Mammary epithelial cell (primary cell): ENCODE results near the gene HIPK4.
"Not testable (repeated sequence)": the region's sequence is repeated elsewhere in the genome, so short reads cannot be mapped to it uniquely, and the experiment has no call there.

Experiments
- EZH2 ChIP-seq: IDR thresholded peaks from 2 replicates; pipeline ENCODE4 v1.6.1; 2012; ENCODE audit warnings: low read length, inconsistent platforms, borderline replicate concordance
- TF ChIP-seq, protein P1 (sequence below), 2 donors: IDR thresholded peaks in 1 of 2; conservative IDR thresholded peaks in 1 of 2; 2 replicates each; pipeline ENCODE4 v1.5.1; 2011 to 2012; ENCODE audit warnings: inconsistent platforms in 2 of 2, low read length in 2 of 2, mild to moderate bottlenecking in 2 of 2, control low read depth in 1 of 2, low read depth in 1 of 2; ENCODE audit not compliant: insufficient read depth in 1 of 2; ENCODE audit errors: extremely low read depth in 1 of 2

GRCh38 chr19:40430242-40430641 is 40.3 kb upstream of the HIPK4 start:
- TF ChIP-seq, protein P1, sequence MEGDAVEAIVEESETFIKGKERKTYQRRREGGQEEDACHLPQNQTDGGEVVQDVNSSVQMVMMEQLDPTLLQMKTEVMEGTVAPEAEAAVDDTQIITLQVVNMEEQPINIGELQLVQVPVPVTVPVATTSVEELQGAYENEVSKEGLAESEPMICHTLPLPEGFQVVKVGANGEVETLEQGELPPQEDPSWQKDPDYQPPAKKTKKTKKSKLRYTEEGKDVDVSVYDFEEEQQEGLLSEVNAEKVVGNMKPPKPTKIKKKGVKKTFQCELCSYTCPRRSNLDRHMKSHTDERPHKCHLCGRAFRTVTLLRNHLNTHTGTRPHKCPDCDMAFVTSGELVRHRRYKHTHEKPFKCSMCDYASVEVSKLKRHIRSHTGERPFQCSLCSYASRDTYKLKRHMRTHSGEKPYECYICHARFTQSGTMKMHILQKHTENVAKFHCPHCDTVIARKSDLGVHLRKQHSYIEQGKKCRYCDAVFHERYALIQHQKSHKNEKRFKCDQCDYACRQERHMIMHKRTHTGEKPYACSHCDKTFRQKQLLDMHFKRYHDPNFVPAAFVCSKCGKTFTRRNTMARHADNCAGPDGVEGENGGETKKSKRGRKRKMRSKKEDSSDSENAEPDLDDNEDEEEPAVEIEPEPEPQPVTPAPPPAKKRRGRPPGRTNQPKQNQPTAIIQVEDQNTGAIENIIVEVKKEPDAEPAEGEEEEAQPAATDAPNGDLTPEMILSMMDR (conservative IDR thresholded peaks at IDR 0.05 in 1 of 2, IDR thresholded peaks at IDR 0.05 in 1 of 2; ENCODE audit: extremely low read depth in 1 of 2, insufficient read depth in 1 of 2, low read depth in 1 of 2, low read length in 2 of 2), result not testable (repeated sequence)
- TF ChIP-seq EZH2, result not testable (repeated sequence)
